GM19467 (cell line): ENCODE results near the gene AARSD1.
"Not testable (repeated sequence)": the region's sequence is repeated elsewhere in the genome, so short reads cannot be mapped to it uniquely, and the experiment has no call there.

Source experiments
- ATAC-seq: cut with Tn5 transposase; IDR thresholded peaks from one replicate; pipeline ENCODE4 v1.9.1; 2021; ENCODE audit warnings: mild to moderate bottlenecking, moderate library complexity; ENCODE audit not compliant: unreplicated experiment

Gene AARSD1

GRCh38 chr17:42922294-42922693, 42.0 kb downstream of the AARSD1 start:
- no peak for ATAC-seq

GRCh38 chr17:42920922-42921321, 43.3 kb downstream of the AARSD1 start:
- ATAC-seq: no peak

DNA sequence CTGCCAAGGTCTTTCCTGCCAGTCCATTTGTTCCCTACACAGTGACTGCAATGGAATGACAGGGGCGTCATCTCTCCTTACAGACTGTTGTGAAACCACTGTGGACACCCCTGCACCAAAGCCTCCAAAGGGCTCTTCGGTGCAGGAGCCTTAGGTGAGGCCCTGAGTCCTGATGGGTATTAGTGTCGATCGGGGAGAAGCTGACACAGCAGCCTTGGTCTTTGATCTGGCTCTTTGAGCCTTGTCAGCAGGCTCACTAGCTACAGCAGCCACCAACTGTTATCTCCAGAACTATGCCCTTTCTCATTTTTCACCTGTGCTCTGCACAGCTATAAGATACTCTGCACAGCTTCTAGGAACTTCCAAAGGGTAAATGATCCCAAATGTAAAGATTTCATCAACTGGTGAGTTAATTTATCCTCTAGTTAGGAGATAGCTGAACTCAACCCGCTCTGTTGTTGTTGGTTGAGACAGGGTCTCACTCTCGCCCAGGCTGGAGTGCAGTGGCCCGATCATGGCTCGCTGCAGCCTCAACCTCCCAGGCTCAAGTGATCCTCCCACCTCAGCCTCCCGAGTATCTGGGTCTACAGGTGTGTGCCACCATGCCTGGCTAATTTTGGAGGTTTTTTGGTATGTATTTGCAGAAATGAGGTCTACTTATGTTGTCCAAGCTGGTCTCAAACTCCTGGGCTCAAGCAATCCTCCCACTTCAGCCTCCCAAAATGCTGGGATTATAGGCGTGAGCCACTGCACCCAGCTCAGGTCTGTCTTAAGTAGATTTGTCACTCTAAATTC, 44.0 kb downstream of the AARSD1 start:
- ATAC-seq: no peak

DNA sequence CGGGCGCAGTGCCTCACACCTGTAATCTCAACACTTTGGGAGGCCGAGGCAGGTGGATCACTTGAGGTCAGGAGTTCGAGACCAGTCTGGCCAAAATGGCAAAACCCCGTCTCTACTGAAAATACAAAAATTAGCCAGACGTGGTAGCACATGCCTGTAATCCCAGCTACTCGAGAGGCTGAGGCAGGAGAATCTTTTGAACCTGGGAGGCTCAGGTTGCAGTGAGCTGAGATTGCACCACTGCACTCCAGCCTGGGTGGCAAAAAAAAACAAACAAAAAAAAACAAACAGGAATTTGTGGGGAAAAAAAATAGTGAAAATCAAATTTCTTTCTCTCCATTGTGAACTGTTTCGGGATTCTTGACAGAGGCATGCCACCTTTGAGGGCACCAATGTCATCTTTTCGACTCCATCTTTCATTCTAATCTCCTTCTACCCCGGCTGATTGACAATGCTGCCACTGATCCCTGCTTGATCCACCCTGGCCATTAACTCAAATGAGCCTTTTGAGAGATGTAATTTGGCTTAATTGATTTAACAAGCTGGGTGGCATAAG, 44.7 kb downstream of the AARSD1 start:
- ATAC-seq: not testable (repeated sequence)

- ATAC-seq: no peak
Observed at GRCh38 chr17:42918902-42919521, 45.2 kb downstream of the AARSD1 start.

- ATAC-seq: no peak
Observed at GRCh38 chr17:42917236-42917603, 47.0 kb downstream of the AARSD1 start.

DNA sequence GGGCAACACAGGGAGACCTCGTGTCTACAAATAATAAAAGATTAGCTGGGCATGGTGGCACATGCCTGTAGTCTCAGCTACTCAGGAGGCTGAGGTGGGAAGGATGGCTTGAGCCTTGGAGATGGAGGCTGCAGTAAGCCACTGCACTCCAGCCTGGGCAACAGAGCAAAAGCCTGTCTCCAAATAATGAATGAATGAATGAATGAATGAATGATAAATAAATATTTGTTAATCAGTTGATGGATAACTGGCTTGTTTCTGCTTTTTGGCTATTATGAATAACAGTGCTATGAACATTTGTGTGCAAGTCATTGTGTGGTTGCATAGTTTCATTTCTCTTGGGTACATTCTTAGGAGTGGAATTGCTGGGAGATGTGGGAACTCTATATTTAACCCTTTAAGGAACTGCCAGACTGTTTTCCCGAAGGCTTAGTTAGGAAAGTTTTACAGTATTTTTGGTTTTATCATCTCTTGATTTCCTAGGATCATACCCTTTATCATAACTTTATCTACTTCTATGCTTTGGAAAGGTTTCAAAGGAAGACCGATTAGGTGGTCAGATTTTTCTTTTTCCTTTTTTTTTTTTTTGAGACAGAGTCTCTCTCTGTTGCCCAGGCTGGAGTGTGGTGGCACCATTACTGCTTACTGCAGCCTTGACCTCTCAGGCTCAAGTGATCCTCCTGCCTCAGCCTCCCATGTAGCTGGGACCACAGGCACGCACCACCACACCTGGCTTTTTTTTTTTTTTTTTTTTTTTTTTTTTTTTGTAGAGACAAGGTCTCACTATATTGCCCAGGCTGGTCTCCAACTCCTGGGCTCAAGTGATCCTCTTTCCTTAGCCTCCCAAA, 47.6 kb downstream of the AARSD1 start:
- ATAC-seq: not testable (repeated sequence)

DNA sequence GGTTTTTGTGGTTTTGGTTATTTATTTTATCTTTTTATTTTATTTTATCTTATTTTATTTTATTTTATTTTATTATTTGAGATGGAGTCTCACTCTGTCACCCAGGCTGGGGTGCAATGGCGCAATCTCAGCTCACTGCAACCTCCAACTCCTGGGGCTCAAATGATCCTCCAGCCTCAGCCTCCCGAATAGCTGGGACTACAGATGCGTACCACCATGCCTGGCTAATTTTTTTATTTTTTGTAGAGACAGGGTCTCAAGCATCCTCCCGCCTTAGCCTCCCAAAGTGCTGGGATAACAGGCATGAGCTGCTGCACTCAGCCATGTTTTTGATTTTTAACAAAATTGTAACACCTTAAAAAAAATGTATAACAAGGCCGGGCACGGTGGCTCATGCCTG, 49.0 kb downstream of the AARSD1 start:
- not testable (repeated sequence) for ATAC-seq

GRCh38 chr17:42913981-42914617, 50.2 kb downstream of the AARSD1 start:
- no peak for ATAC-seq

- no peak for ATAC-seq
Observed at GRCh38 chr17:42913522-42913921, 50.7 kb downstream of the AARSD1 start.

- no peak for ATAC-seq
Observed at GRCh38 chr17:42908872-42909700, 55.2 kb downstream of the AARSD1 start.

- no peak for ATAC-seq
Observed at GRCh38 chr17:42906772-42907446, 57.3 kb downstream of the AARSD1 start.

GRCh38 chr17:42904110-42904469, 60.2 kb downstream of the AARSD1 start:
- ATAC-seq: no peak

DNA sequence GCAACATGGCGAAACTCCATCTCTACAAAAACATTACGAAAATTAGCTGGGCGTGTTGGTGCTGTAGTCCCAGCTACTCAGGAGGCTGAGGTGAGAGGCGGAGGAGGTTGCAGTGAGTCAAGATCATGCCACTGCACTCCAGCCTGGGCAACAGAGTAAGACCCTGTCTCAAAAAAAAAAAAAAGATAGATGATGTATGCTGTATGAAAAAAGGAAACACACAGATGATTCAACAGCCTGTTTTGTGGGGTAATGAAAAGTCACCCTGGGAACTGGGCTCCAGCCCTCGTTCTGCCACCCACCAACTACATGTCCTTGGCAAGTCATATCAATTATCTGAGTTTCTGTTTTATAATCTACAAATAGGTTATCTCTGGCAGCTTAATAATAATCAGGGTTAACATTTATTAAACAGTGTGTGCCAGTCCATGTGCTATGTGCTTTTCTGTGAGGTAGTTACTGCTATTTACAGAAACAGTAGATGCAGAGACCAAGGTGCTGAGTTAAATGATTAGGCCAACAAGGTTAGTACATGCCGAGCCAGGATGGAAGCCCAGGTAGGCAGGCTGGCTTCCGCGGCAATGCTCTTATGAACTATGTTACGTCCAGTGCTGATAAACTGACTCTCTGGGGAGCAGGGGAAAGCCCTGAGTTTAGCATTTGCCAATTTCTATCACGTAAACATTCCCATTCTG, 62.6 kb downstream of the AARSD1 start:
- ATAC-seq: no peak
